K562 (cell line): ENCODE data around the gene EPX. TPM values are rescaled to one million over a fixed set of nuclear protein-coding genes. Genes with fewer than 3 reads are reported as not detected.
A peak's percentile ranks its signal among the peaks of the same experiment; 100 is the strongest.

ENCODE experiments used
- ATAC-seq: fragments of 200-7000 bp; cut with Tn5 transposase; 3 replicates; pipeline ENCODE4 v1.9.1; 2020; ENCODE audit warnings: moderate library complexity
- BruUV-seq: library from RNA; stranded (reverse); fragments of 400-500 nt; replicated peaks from 2 replicates; lab custom pipeline; 2021; lab: Mats Ljungman, UMichigan
- CTCF ChIA-PET: fragments of 300-600 bp; formaldehyde crosslinking; extraction: SDS; loops from one replicate; lab custom pipeline; 2021; ENCODE audit warnings: low intra/inter-chr PET ratio; lab: Yijun Ruan, JAX
- POLR2A ChIA-PET: fragments of 300-600, 350-650 bp; sonication (Branson Sonifier 250); formaldehyde crosslinking; extraction: SDS; loops from one replicate; lab custom pipeline; 2021; ENCODE audit warnings: antibody characterized with exemption, inconsistent platforms; lab: Yijun Ruan, JAX
- DNase-seq, 4 experiments: peaks; one replicate each; pipeline versions ENCODE4 v3.0.0 to v3.0.0-alpha.2; 2011 to 2018; ENCODE audit warnings: low spot score in 3 of 4, mixed read lengths in 3 of 4; ENCODE audit errors: extremely low read depth in 1 of 4
- FAIRE-seq: peaks from 2 replicates; lab custom pipeline; 2011; peaks lifted over from hg19 to GRCh38; lab: Jason Lieb, UNC
- H2AFZ ChIP-seq: 2 replicates; pipeline ENCODE4 v1.6.0; 2011; ENCODE audit warnings: low read depth, low read length, control low read depth, inconsistent platforms
- H3K27ac ChIP-seq: fragments of 200-600 bp; 3 replicates; pipeline ENCODE4 v1.8.0; 2011; ENCODE audit warnings: low read depth, mild to moderate bottlenecking, control low read depth, inconsistent platforms, low read length, moderate library complexity, mixed read lengths; ENCODE audit errors: extremely low read depth
- H3K27me3 ChIP-seq, 2 experiments: fragments of 300-600 bp in 1 of 2; 2 replicates in 1 of 2; 3 replicates in 1 of 2; pipeline versions ENCODE4 v1.6.0 to v1.8.0; 2011; ENCODE audit warnings: inconsistent platforms in 2 of 2, low read length in 2 of 2, mild to moderate bottlenecking in 1 of 2, mixed read lengths in 1 of 2, moderate library complexity in 1 of 2; ENCODE audit not compliant: control insufficient read depth in 2 of 2, insufficient read depth in 2 of 2
- H3K36me3 ChIP-seq: fragments of 300-600 bp; 3 replicates; pipeline ENCODE4 v1.8.0; 2011; ENCODE audit warnings: mild to moderate bottlenecking, low read length, inconsistent platforms; ENCODE audit not compliant: control insufficient read depth, insufficient read depth
- H3K4me1 ChIP-seq, 2 experiments: fragments of 200-600 bp in 1 of 2; replicated peaks in 1 of 2; 2 replicates in 1 of 2; 3 replicates in 1 of 2; pipeline versions ENCODE4 v1.5.1 to v1.8.0; 2011; ENCODE audit warnings: inconsistent platforms in 2 of 2, low read length in 2 of 2, mild to moderate bottlenecking in 1 of 2, mixed read lengths in 1 of 2, moderate library complexity in 1 of 2; ENCODE audit not compliant: control insufficient read depth in 2 of 2, insufficient read depth in 2 of 2
- H3K4me2 ChIP-seq: 2 replicates; pipeline ENCODE4 v1.6.1; 2011; ENCODE audit warnings: low read length, control low read depth, inconsistent platforms, mixed read lengths; ENCODE audit not compliant: insufficient read depth
- H3K4me3 ChIP-seq: fragments of 200-600 bp; sonication (generic), shearing (Covaris generic); 2 replicates; pipeline ENCODE4 v1.5.1; 2016; ENCODE audit warnings: control low read depth, inconsistent platforms
- H3K79me2 ChIP-seq: fragments of 200-600 bp; 3 replicates; pipeline ENCODE4 v1.8.0; 2011; ENCODE audit warnings: low read length, inconsistent platforms; ENCODE audit not compliant: control insufficient read depth, insufficient read depth
- H3K9ac ChIP-seq, 2 experiments: 2 replicates each; pipeline versions ENCODE4 v1.6.0 to v1.6.1; 2011; ENCODE audit warnings: low read depth in 2 of 2, low read length in 2 of 2, control low read depth in 1 of 2, inconsistent platforms in 1 of 2, mild to moderate bottlenecking in 1 of 2, mixed read lengths in 1 of 2; ENCODE audit not compliant: insufficient read depth in 1 of 2
- H3K9me1 ChIP-seq: one replicate; pipeline ENCODE4 v1.6.0; 2011; ENCODE audit warnings: inconsistent platforms, mild to moderate bottlenecking, low read length, moderate library complexity; ENCODE audit not compliant: control insufficient read depth, insufficient read depth
- H3K9me3 ChIP-seq: replicated peaks from 2 replicates; pipeline ENCODE4 v1.5.1; 2011; ENCODE audit warnings: low read depth, low read length, inconsistent platforms; ENCODE audit not compliant: control insufficient read depth, insufficient read depth
- H4K20me1 ChIP-seq: replicated peaks from 2 replicates; pipeline ENCODE4 v1.6.1; 2011; ENCODE audit warnings: low read length, inconsistent platforms, mixed read lengths; ENCODE audit not compliant: control insufficient read depth, insufficient read depth
- ATF1 ChIP-seq, 2 experiments: fragments of 450-650 bp in 1 of 2; IDR thresholded peaks; 2 replicates each; pipeline ENCODE4 v1.6.1; 2016; ENCODE audit warnings: missing compliant biosample characterization in 1 of 2, missing genetic modification characterization in 1 of 2
- CREB1 ChIP-seq, 2 experiments: sonication (generic) in 1 of 2; formaldehyde crosslinking in 1 of 2; IDR thresholded peaks; 2 replicates each; pipeline versions ENCODE4 v1.6.1 to v1.8.0; 2012 to 2022; ENCODE audit warnings: inconsistent platforms in 1 of 2, mild to moderate bottlenecking in 1 of 2, missing genetic modification reagents in 1 of 2, moderate library complexity in 1 of 2
- JUNB ChIP-seq: fragments of 450-650 bp; formaldehyde crosslinking; conservative IDR thresholded peaks from 2 replicates; pipeline ENCODE4 v1.4.0; 2020; ENCODE audit warnings: mild to moderate bottlenecking
- KAT7 ChIP-seq: sonication (generic); formaldehyde crosslinking; IDR thresholded peaks from 2 replicates; pipeline ENCODE4 v1.8.0; 2022; ENCODE audit warnings: missing genetic modification reagents, mild to moderate bottlenecking, borderline replicate concordance
- LCOR ChIP-seq: sonication (generic); formaldehyde crosslinking; IDR thresholded peaks from 2 replicates; pipeline ENCODE4 v1.8.0; 2022; ENCODE audit warnings: mild to moderate bottlenecking, missing genetic modification reagents
- NR2C2 ChIP-seq, 2 experiments: fragments of 200-800 bp in 1 of 2; sonication (Bioruptor generic) in 1 of 2; sonication (generic) in 1 of 2; formaldehyde crosslinking in 1 of 2; IDR thresholded peaks; 2 replicates each; pipeline versions ENCODE4 v1.6.1 to v1.8.0; 2016 to 2022; ENCODE audit warnings: mild to moderate bottlenecking in 1 of 2, missing compliant biosample characterization in 1 of 2, missing genetic modification characterization in 1 of 2, missing genetic modification reagents in 1 of 2
- SMARCA4 ChIP-seq: fragments of 450-650 bp; IDR thresholded peaks from 2 replicates; pipeline ENCODE4 v1.6.1; 2016
- SPI1 ChIP-seq: IDR thresholded peaks from 2 replicates; pipeline ENCODE4 v1.6.1; 2011; ENCODE audit warnings: low read depth, low read length, control low read depth, borderline replicate concordance
- TEAD4 ChIP-seq, 2 experiments: sonication (generic) in 1 of 2; formaldehyde crosslinking in 1 of 2; IDR thresholded peaks; 2 replicates each; pipeline versions ENCODE4 v1.6.1 to v1.8.0; 2012 to 2022; ENCODE audit warnings: borderline replicate concordance in 1 of 2, inconsistent platforms in 1 of 2, low read length in 1 of 2, mild to moderate bottlenecking in 1 of 2, missing genetic modification reagents in 1 of 2
- ZBTB7A ChIP-seq: IDR thresholded peaks from 2 replicates; pipeline ENCODE4 v1.6.1; 2011; ENCODE audit warnings: low read depth, mild to moderate bottlenecking, low read length, moderate library complexity, borderline replicate concordance; ENCODE audit not compliant: control insufficient read depth
- ZNF140 ChIP-seq: fragments of 250-450 bp; sonication (Bioruptor Pico); IDR thresholded peaks from 2 replicates; pipeline ENCODE4 v1.8.0; 2021; ENCODE audit warnings: moderate library complexity, mild to moderate bottlenecking, inconsistent platforms
- ZNF395 ChIP-seq: fragments of 200-800 bp; sonication (Bioruptor generic); IDR thresholded peaks from 2 replicates; pipeline ENCODE4 v1.6.1; 2017; ENCODE audit warnings: missing genetic modification characterization, missing compliant biosample characterization
- ZNF507 ChIP-seq: conservative IDR thresholded peaks from 2 replicates; pipeline ENCODE4 v1.6.1; 2017; ENCODE audit warnings: missing genetic modification characterization, missing compliant biosample characterization
- WGBS: fragments of 100-300 bp; shearing (Covaris generic); methylation state at CpG from one replicate; pipeline ENCODE4 v1.1.6; 2016; ENCODE audit warnings: low coverage, mixed read lengths; ENCODE audit not compliant: insufficient coverage; ENCODE audit errors: missing lambda C conversion rate; 5-methylcytosine and 5-hydroxymethylcytosine counted together
- in situ Hi-C: fragments of 300-500 bp; cut with MboI; formaldehyde crosslinking; loops from 4 replicates; pipeline ENCODE4 v1.15.0; 2018; ENCODE audit warnings: inconsistent platforms, mixed read lengths
- intact Hi-C: fragments of 100-400 bp; cut with micrococcal nuclease; formaldehyde crosslinking; loops from 2 replicates; pipeline ENCODE4 v1.14.2; 2022
- polyA plus RNA-seq, 8 experiments: library from polyadenylated mRNA; depleted of rRNA in 4 of 8; stranded (reverse) in 5 of 8; unstranded in 3 of 8; fragments of >200 nt; fragmentation: Nextera tagmentation in 2 of 8; fragmentation: Illumina TruSeq in 1 of 8; extraction: Ambion mirVana in 2 of 8; extraction: Trizol in 1 of 8; gene quantifications; 2 replicates each; pipeline versions ENCODE4 v1.2.1 to v1.2.3, GENCODE V29; 2011 to 2014; ENCODE audit warnings: inconsistent platforms in 1 of 8, missing spikeins in 1 of 8
- total RNA-seq, 7 experiments: library from RNA; depleted of rRNA in 6 of 7; stranded (reverse); fragments of >200 nt in 6 of 7; fragmentation: Illumina TruSeq in 2 of 7; extraction: Trizol in 2 of 7; gene quantifications; 2 replicates each; pipeline versions ENCODE4 v1.2.1 to v1.2.3, GENCODE V29; 2011 to 2021; ENCODE audit warnings: low replicate concordance in 1 of 7

Gene EPX
- total and polyA plus RNA-seq, 9 of the 15 experiments (the other 6 are each of a cell fraction or from before 2014, with no cell fraction given): 0.07 to 0.33 (median 0.19) TPM; not detected in 3

GRCh38 chr17:58219007-58219788, 26.7 kb downstream of the EPX start, which contains the start of gene MKS1 (continued):
- TF ChIP-seq CREB1 (IDR thresholded peaks at IDR 0.05) (peak; percentile 95), CREB1 (CRISPR knock-in tag; IDR thresholded peaks at IDR 0.05) (peak; percentile 96), ZNF140 (CRISPR knock-in tag) (no peak), JUNB (CRISPR knock-in tag) (no peak), KAT7 (no peak), TEAD4 (IDR thresholded peaks at IDR 0.05; ENCODE audit: low read length) (no peak), TEAD4 (CRISPR knock-in tag; IDR thresholded peaks at IDR 0.05; ENCODE audit: borderline replicate concordance) (no peak), ATF1 (CRISPR knock-in tag; IDR thresholded peaks at IDR 0.05) (peak; percentile 65), ATF1 (tag; IDR thresholded peaks at IDR 0.05) (peak; percentile 92), ZBTB7A (peak; percentile 65; the same call in 1 of the 2 replicates)

- peak in 2 of 4 experiments; percentile 12 to 21 for DNase-seq
- CTCF ChIA-PET: interaction anchor here (0.6 kb wide), 2 partner anchors 35 to 86 kb away, joined by 3 to 6 read pairs; no protein-coding TSS in a partner anchor
- H3K27me3 ChIP-seq: no peaks in the 10 kb centered on the region
- H3K9me3 ChIP-seq: no peaks in the 10 kb centered on the region
- H4K20me1 ChIP-seq: no peaks in the 10 kb centered on the region
- peaks cover 3% of the 10 kb centered on the region; the same call in 1 of the 3 replicates for H3K79me2 ChIP-seq
- H3K9me1 ChIP-seq: no peaks in the 10 kb centered on the region
- peak overlapping the region; percentile 72 for H3K27ac ChIP-seq
- H3K9ac ChIP-seq: peak overlapping the region in 1 of 2 experiments; percentile 85; a peak in 2 of 4 replicates
- intact Hi-C loops (no loop called here), in situ Hi-C loops (no loop called here)
- ATAC-seq: no peak
- 46% methylated on average over 7 of the region's 7 CpGs for WGBS
- peak overlapping the region; percentile 91 for H3K4me2 ChIP-seq
- peaks cover 15% of the 10 kb centered on the region; the same call in 2 of the 3 replicates for H3K36me3 ChIP-seq
- peak; percentile 40 for FAIRE-seq
- H3K4me3 ChIP-seq: peak overlapping the region; percentile 67
- peak overlapping the region; percentile 96 for H2AFZ ChIP-seq
- POLR2A ChIA-PET: interaction anchor here (0.8 to 1.6 kb wide), 4 partner anchors 9 to 411 kb away, joined by 3 to 4 read pairs (median 4); no protein-coding TSS in a partner anchor
- H3K4me1 ChIP-seq: peaks cover 12 to 18% of the 10 kb centered on the region in 2 experiments
- BruUV-seq: no TSS peak
- TF ChIP-seq SMARCA4: 0 out of 2 replicates have a peak, but pooled peaks have one; percentile 10
- TF ChIP-seq LCOR (CRISPR knock-in tag): 0 out of 2 replicates have a peak, but pooled peaks have one; percentile 6
- TF ChIP-seq ZNF507 (tag): no peak
- TF ChIP-seq ZNF395 (CRISPR knock-in tag): peak; percentile 17; the same call in 1 of the 2 replicates
- TF ChIP-seq SPI1: peak; percentile 37; the same call in 1 of the 2 replicates
- TF ChIP-seq NR2C2 (CRISPR knock-in tag; IDR thresholded peaks at IDR 0.05): no peak
- TF ChIP-seq NR2C2 (tag; IDR thresholded peaks at IDR 0.05): 0 out of 2 replicates have a peak, but pooled peaks have one; percentile 27
Observed at GRCh38 chr17:58219789-58220183, 27.3 kb downstream of the EPX start.
